Tongue (tissue), 2 donors: ENCODE results near the gene MAFG. TPM values are rescaled to one million over a fixed set of nuclear protein-coding genes. Genes with fewer than 3 reads are reported as not detected.
"Not testable (repeated sequence)": the region's sequence is repeated elsewhere in the genome, so short reads cannot be mapped to it uniquely, and the experiment has no call there.

Experiments used
- DNase-seq: peaks from one replicate; pipeline ENCODE4 v3.0.0-alpha.2; 2015
- total RNA-seq: library from RNA; depleted of rRNA; stranded (reverse); fragments of >200 nt; gene quantifications from one replicate; pipeline ENCODE4 v1.2.3, GENCODE V29; 2014

Gene MAFG
- total RNA-seq, 1 donor from 2014 or later, result 15.3 TPM

DNA sequence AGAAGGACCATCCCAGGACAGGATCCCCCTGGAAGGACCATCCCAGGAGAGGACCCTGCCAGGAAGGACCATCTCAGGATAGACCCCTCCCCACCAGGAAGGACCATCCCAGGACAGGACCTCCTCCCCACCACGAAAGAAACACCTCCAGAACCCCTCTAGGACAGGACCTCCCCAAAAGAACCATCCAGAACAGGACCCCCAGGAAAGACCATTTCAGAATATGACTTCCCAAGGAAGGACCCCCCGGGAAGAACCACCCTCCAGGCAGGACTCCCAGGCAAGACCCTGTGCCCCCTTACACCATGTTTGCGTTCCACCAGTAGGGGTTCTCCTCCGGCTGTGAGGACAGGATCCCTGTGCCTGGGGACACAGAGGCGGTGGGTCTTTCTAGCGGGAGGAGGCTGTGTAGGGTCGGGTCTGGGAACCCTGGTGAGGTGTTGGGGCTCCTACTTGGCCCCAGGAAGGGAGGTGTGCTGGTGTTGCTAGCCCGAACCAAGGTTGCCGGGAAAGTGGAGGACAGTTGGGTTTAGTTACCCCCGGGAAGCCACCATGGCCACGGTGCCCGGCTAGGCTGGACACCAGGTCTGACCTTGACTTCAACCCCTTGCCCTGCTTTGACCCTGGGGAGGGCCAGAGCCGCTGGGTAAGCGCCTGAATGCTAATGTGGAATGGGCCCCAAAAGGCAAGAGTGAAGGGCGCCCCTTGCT, 31.3 kb upstream of the MAFG start:
- DNase-seq, result no peak

DNA sequence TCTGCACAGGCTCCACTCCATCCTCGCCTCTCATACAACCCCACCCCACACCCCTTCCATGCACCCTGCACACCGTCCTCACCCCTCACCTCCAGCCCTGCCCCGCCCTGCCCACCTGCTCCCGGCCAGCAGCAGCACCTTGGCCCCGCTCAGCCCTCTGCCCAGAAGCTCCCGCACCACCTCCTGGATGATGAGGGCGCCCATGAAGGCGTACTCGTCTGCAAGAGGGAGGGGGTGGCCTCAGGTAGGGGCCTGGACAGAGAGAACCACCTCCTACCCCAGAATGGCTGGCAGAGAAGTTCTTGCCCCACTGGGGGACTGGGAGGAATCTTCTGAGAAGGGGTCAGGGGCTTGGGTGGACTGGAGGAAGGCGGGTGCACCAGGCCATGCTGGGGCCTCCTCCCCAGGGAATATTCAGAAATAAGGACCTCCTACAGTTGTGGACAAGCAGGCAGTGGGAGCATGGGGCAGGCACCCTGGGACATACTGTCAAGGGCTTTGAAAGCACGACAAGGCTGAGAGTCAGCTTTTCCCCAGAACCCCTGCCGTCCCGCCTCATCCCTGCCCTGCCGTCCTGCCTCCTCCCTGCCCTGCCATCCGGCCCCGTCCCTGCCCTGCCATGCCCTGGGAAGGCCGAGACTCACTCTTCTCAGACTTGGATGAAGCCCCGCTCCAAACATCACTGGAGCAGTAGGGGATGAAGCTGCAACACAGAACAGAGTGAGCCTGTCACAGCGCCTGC, 30.3 kb upstream of the MAFG start:
- no peak for DNase-seq

DNA sequence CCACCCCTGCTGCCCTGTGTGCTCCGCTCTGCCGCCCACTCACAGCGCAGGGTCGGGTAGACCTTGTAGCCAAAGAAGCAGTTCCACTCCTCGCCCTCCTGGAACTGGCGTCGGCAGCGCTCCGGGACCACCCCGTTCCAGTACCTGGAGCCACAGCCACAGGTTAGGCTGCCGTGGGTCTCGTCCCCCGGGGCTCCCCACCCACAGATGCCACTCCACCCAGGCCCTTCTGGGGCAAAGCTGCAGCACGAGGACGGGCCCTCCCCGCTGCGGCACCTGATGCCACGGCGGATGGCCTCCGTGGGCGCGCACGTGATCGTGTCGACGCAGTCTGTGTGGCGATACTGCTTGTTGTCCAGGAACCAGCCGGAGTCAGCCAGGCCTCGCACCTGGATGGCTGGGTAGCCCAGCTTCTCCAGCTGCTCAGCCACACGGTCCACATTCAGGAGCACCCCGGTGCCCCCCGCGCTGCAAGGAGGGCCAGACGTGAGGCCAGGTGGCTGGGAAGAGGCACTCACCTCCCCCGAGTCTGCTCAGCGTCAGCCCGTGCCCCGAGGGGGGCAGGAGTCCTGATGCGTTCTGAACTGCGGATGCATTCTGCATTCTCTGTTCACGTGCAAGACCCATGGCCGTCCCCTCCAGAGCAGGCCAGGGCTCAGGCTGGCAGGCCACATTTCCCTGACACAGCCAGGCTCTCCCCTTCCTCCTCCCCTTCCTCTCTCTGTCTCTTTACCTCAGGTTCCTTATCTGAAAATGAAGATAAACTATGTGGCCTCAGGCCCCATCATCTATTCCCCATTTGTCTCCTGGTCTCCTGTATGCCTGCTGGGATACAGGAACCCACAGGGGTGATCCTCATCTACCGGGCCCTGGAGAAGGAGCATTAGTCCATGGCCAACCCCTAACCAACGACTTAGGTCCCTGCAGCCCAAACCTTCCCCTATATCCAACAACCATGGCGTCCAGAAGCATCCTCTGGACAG, 29.4 kb upstream of the MAFG start:
- DNase-seq, result no peak

DNA sequence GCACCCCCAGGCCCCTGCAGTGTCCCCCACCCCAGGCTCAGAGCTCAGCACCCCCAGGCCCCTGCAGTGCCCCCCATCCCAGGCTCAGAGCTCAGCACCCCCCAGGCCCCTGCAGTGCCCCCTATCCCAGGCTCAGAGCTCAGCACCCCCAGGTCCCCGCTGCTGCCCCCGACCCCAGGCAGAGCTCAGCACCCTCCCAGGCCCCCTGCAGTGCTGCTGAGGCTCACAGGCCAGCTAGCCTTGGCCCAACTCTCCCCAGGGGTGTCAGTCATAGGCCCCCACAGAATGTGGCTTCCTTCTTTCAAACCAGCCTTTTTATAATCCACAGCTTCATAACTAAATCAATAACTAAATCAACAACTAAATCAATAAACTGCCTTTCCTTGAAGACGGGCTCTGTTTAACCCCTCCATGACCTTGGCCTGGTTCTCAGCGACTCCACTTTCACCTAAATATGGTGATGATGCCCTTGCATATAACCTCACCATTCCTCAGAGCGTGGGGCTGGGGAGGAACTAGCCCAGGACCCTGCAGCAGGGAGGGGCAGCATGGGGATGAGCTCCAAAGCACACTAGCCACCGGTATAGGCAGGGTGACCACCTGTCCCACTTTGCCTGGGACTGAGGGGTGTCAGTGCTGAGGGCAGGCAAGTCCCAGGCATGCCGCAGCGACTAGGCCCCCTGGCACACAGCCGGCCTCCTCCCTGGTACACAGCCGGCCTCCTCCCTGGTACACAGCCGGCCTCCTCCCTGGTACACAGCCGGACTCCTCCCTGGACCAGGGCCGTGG, 28.4 kb upstream of the MAFG start:
- no peak for DNase-seq

DNA sequence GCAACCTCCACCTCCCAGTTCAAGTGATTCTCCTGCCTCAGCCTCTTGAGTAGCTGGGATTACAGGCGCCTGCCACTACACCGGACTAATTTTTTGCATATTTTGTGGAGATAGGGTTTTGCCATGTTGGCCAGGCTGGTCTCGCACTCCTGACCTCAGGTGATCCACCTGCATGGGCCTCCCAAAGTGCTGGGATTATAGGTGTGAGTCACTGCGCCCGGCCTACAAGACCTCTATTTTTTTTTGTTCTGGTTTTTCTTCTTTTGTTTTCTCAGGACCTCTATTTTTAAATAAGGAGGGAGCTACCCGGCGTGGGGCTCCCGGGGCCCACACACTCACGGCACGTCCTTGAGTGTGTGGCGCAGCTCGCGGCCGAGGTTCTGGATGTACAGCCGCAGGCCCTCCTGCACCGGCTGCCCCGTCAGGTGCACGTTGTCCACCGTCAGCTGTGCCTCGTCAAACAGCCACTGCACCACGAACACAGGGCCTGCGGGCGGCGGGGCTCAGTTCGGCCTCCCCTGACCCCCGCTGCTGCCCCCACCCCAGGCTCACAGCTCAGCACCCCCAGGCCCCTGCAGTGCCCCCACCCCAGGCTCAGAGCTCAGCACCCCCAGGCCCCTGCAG, 27.6 kb upstream of the MAFG start:
- DNase-seq, result no peak

DNA sequence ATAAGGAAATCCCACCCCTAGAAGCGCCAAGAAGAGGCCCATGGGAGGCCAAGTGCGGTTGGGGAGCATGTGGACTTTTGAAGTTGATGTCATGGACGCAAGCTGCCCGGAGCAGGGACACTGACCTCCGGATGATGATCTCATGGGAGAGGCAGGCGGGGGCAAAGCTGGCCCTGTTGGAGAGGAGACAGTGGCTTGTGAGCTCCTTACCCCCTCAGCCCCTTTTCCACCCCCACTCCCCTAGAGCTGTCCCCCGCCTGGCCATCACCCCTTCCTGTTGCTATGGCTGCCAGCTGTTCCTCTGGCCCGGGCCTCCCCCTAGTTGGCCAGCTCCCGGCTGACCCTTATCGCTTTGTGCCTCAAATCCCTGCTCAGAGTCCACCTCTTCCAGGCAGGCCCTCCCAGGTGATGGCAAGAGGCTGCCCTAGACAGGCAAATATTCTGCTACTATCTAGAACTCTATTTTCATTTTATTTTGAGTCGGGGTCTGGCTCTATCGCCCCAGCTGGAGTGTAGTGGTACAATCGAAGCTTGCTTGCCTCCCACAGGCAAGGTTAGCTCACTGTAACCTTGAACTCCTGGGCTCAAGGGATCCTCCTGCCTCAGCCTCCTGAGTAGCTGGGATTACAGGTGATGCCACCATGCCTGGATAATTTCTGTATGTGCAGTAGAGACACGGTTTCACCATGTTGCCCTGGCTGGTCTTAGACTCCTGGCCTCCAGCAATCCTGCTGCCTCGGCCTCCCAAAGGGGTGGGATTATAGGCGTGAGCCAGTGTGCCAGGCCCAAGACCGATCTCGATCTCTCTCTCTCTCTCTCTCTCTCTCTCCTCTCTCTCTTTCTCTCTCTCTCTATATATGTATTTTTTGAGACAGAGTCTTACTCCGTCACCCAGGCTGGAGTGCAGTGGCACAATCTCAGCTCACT, 26.9 kb upstream of the MAFG start:
- no peak for DNase-seq

DNA sequence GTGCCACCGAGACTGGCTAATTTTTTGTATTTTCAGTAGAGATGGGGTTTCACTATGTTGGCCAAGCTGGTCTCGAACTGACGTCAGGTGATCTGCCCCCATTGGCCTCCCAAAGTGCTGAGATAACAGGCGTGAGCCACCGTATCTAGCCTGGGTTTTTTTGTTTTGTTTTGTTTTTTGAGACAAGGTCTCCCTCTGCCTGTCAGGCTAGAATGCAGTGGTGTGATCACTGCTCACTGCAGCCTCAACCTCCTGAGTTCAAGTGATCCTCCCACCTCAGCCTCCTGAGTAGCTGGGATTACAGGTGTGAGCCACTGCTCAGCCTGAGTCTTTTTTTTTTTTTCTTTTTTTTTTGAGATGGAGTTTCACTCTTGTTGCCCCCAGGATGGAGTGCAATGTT, 25.9 kb upstream of the MAFG start:
- not testable (repeated sequence) for DNase-seq

DNA sequence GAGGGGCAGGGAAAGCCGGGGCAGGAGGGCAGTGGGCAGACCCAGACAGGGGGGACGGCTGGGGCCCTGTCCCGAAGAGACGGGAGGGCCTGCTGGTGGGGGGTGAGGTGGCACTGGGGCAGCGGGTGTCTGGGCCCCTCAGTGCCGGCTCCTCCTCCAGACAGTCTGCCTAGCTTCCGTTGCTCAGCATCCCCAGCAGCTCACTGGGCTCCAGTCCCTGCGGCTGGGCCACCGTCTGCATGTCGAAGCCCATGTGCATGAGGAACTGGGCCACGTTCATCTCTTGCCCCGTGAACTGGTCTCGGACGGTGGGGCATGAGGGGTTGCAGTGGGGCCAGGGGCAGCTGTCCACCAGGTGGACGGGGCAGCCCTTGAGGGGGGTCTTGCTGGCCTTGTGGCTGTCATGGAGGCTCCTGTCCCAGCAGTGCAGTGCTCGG, 25.3 kb upstream of the MAFG start:
- no peak for DNase-seq

DNA sequence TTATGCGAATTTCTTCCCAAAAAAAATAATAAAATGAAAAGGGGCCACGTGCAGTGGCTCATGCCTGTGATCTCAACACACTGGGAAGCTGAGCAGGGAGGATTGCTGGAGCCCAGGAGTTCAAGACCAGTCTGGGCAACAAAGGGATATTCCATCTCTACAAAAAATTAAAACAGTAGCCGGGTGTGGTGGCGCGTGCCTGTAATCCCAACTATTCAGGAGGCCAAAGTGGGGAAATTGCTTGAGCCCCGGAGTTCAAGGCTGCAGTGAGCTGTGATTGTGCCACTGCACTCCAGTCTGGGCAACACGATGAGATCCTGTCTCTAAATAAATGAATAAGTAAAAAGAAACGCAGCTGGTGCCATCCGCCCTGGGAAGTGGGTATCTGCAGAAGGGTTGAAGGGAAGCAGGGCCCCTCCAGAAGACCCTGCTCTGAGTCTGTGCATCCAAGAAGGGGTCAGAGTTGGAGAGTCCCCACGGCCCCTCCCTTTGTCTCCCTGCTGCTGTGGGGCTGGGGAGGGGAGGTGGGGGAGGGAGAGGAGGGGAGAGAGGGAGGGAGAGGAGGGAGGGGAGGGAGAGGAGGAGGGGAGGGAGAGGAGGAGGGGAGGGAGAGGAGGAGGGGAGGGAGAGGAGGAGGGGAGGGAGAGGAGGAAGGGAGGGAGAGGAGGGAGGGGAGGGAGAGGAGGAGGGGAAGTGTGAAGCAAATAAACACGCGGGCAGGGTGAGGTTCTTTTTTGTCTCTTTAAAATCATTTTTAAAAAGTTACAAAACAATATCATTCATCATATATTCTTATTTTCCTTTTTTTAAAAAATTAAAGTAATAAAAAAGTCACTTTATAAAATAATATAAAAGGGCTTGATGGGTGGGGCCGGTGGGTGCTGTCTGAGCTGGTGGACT, 24.5 kb upstream of the MAFG start:
- no peak for DNase-seq

DNA sequence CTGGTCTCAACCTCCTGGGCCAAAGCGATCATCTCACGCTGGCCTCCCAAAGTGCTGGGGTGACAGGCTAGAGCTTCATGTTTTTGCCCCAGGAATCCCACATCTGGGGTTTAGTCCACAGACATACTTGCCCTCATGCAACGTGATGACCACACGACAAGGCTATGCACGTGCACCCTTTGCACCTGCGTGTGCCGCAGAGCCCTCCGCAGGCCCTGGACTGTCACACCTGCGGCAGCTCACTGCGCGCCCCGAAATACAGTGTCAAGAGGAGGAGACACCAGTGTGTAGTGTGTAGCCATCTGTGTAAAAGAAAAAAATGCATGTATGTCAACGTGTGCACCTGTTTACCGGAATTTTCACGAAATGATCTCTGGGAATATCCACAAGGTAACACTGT, 23.0 kb upstream of the MAFG start:
- no peak for DNase-seq

DNA sequence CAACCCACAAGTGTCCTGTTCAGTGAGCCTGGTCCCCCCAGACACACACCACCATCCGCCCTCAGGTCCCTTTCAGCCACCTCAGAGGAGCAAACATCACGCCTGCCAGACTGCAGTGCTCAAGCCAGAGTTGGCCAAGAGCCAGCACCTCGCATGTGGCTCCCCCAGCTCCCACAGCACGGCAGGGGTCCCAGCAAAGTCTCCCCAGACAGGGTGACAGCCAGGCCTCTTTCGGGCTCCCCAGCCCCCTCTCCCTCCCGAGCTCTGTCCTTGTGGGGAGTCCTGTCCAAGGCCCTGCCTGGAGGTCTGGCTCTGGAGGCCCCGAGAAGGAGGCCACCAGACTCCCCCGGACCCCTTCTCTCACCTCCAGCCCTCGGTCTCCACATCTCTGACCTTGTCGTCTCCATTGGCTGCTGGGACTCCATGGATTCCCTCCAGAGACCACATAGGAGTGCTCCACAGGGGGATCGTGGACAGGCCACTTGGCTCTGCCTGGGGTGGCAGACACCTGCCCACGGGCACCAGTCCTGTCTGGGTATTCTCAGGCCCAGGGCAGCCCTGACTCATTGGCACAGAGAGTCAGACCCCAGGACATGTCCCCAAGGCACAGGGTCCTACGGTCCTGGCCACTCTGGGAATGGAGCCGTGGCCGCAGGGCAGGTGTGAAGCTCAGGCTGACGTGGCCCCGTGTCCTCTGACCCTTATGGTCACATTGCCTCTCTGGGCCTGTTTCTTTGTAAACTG, 21.3 kb upstream of the MAFG start:
- no peak for DNase-seq

DNA sequence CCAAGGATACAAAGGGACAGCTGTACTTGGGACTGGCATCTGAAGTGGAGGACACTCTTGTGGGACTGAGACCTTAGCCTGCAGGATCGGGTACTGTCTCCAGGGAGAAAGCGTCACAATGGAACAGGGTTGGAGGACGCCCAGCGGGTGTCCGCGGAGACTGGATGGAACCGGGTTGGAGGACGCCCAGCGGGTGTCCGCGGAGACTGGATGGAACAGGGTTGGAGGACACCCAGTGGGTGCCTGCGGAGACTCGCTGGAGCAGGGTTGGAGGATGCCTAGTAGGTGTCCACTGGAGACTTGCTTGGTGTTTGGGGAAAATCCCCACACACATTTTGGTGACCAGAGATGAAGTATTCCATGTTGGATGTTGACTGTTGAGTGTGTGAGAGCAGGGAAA, 19.7 kb upstream of the MAFG start, which contains the start of gene MYADML2:
TSS of gene MYADML2 (minus strand) at position 45 of the 400 bp plus-strand sequence. CDS start 5,492 bp downstream, outside the sequence.
- DNase-seq, result no peak

DNA sequence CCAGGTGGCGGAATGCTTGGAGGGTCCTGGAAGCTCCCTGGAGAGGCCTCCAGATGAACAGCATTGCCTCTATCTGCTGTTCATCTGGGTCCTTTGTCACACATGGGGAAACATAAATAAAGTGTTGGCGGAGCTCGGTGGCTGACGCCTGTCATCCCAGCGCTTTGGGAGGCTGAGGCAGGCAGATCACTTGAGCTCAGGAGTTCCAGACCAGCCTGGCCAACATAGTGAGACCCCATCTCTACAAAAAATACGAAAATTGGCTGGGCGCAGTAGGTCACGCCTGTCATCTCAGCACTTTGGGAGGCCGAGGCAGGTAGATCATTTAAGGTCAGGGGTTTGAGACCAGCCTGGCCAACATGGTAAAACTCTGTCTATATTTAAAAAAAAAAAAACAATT, 17.3 kb upstream of the MAFG start:
- no peak for DNase-seq

DNA sequence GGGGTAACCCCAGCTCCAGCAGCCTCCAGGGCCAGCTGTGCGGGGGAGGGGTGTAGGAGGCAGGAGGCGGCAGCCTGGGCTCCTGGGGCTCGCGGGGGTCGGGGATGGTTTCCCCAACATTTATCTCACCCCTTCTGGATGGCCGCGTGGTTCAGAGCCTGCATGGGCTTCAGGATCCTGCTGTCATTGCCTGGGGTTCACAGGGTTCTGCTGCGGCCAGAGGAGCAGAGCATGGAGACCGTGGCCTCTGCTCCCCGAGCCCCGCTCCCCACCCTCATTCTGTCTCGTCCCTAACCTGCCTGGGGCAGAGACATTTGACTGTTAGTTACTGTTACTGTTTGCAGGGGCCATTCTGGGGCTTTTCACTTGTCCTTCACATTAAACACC, 14.6 kb upstream of the MAFG start:
- DNase-seq, result no peak

DNA sequence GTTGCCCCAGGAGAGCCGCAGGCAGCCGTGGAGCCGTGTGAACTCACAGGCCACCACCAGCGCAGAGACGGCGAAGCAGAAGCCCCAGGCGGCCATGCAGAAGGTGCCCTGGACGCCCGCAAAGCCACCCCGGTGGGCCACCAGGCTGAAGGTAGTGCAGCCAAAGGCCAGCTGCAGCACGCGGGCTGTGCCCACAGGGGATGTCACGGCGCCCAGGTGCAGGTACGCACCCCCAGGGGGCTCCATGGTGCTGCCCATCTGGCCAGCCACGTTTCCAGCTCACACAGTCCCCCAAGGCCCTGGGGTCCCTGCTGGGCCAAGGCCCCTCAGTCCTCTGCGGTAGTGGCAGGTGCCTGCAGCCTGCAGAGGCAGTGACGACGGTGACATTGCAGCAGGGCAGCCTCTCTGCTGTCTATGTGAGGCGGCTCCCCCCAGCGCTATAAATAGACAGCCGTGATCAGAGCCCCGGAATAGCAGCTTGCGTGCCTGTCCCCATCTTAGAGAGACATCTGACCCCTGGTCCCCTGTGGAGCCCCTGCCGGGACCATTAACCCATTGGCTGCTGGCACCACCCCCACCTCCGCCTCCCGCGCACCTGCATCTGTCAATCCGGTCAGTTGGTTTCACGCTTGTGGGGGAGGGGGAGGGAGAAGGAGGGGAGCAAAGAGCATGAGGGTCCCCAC, 14.1 kb upstream of the MAFG start:
- peak; percentile 89 for DNase-seq

DNA sequence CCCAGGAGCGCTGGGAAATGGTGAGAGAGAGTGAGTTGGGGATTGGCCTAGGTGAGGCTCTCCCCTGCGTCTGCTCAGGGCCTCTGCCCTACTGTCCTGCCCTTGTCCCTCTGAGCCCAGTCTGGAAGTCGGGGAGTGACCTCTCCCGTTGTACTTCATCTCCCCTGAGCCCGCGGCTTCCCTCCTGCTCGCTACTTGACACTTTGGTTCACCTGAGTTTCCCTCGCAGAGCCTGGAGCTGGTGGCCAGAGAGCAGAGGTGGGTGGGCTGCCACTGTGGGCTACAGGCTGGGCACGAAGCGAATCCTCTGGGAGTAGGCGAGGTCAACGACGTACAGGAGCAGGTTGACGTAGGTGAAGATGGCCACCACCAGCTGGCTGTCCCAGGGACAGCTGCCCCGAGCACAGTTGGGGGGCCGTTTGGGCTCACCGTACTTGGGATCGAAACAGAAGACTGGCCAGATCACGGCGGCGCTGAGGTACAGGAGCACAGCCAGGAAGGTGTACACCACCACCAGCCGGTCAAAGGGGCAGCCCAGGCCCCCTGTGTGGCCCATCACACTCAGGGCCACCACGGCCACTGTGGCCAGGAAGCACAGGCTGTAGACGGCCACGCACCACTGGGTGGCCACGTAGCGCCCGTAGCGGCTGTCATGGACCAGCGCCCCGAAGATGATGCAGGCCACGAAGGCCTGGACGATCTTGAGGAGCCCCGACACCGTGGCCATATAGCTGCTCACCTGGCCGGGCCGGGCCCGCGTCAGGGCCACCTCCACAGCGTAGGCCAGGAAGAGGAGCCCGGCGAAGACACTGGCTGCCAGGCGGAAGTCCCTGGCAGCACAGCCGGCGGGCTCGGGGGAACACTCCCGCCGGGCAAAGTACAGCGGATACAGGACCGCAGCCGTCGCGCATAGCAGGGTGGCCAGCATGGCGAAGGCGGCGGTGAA, 13.3 kb upstream of the MAFG start:
- no peak for DNase-seq
